IMR-90 (cell line): ENCODE results near the gene COMP. TPM values are rescaled to one million over a fixed set of nuclear protein-coding genes. Genes with fewer than 3 reads are reported as not detected.

Experiments used
- ATAC-seq: fragments of 200-7000 bp; cut with Tn5 transposase; 2 replicates; pipeline ENCODE4 v1.9.1; 2020; ENCODE audit warnings: low read depth, mild to moderate bottlenecking, moderate library complexity
- BruUV-seq: library from RNA; stranded (reverse); fragments of 400-500 nt; replicated peaks from 2 replicates; lab custom pipeline; 2021; lab: Mats Ljungman, UMichigan
- CTCF ChIA-PET: fragments of 300-600 bp; formaldehyde crosslinking; extraction: SDS; loops from one replicate; lab custom pipeline; 2021; ENCODE audit warnings: antibody characterized with exemption; lab: Yijun Ruan, JAX
- POLR2A ChIA-PET: fragments of 300-600 bp; sonication (Branson Sonifier 250); formaldehyde crosslinking; loops from one replicate; lab custom pipeline; 2022; ENCODE audit warnings: antibody characterized with exemption; ENCODE audit not compliant: unreplicated experiment; lab: Charles Lee
- DNase-seq: peaks from one replicate; pipeline ENCODE4 v3.0.0; 2013
- H2AFZ ChIP-seq: replicated peaks from 2 replicates; pipeline ENCODE3; 2013; ENCODE audit warnings: low read length, mild to moderate bottlenecking; ENCODE audit not compliant: poor library complexity
- H2AK5ac ChIP-seq: 2 replicates; pipeline ENCODE4 v1.6.1; 2013; ENCODE audit warnings: low read depth, low read length, inconsistent platforms
- H2AK9ac ChIP-seq: replicated peaks from 2 replicates; pipeline ENCODE3; 2013; ENCODE audit warnings: mild to moderate bottlenecking, low read depth, low read length, moderate library complexity; ENCODE audit not compliant: poor library complexity
- H2BK120ac ChIP-seq: 2 replicates; pipeline ENCODE4 v1.6.1; 2013; ENCODE audit warnings: low read depth, low read length, inconsistent platforms
- H2BK15ac ChIP-seq: 3 replicates; pipeline ENCODE4 v1.6.1; 2013; ENCODE audit warnings: low read depth, low read length, inconsistent platforms
- H2BK20ac ChIP-seq: 2 replicates; pipeline ENCODE4 v1.6.1; 2013; ENCODE audit warnings: low read depth, mild to moderate bottlenecking, inconsistent platforms, low read length, moderate library complexity
- H2BK5ac ChIP-seq: 2 replicates; pipeline ENCODE4 v1.6.1; 2013; ENCODE audit warnings: mild to moderate bottlenecking, low read depth, low read length, inconsistent platforms; ENCODE audit not compliant: poor library complexity, severe bottlenecking
- H3K14ac ChIP-seq: replicated peaks from 2 replicates; pipeline ENCODE4 v1.6.1; 2013; ENCODE audit warnings: low read depth, low read length, inconsistent platforms
- H3K18ac ChIP-seq: 2 replicates; pipeline ENCODE4 v1.6.1; 2013; ENCODE audit warnings: low read depth, low read length, control low read depth
- H3K23ac ChIP-seq: 2 replicates; pipeline ENCODE4 v1.6.1; 2013; ENCODE audit warnings: low read depth, low read length, inconsistent platforms
- H3K27ac ChIP-seq: 2 replicates; pipeline ENCODE4 v1.5.1; 2013; ENCODE audit warnings: mild to moderate bottlenecking, control low read depth, low read length; ENCODE audit not compliant: insufficient read depth
- H3K27me3 ChIP-seq: 2 replicates; pipeline ENCODE4 v1.6.1; 2013; ENCODE audit warnings: low read length; ENCODE audit not compliant: control insufficient read depth, insufficient read depth
- H3K36me3 ChIP-seq: 2 replicates; pipeline ENCODE4 v1.6.1; 2013; ENCODE audit warnings: low read length, mixed read lengths; ENCODE audit not compliant: control insufficient read depth, insufficient read depth
- H3K4ac ChIP-seq: 2 replicates; pipeline ENCODE4 v1.6.1; 2013; ENCODE audit warnings: low read depth, low read length, inconsistent platforms
- H3K4me1 ChIP-seq: 2 replicates; pipeline ENCODE4 v1.6.1; 2013; ENCODE audit warnings: low read length, mixed read lengths; ENCODE audit not compliant: control insufficient read depth, insufficient read depth
- H3K4me2 ChIP-seq: 2 replicates; pipeline ENCODE4 v1.6.1; 2013; ENCODE audit warnings: low read depth, mild to moderate bottlenecking, control low read depth, low read length, moderate library complexity
- H3K4me3 ChIP-seq: 2 replicates; pipeline ENCODE4 v1.5.1; 2013; ENCODE audit warnings: low read depth, mild to moderate bottlenecking, control low read depth, low read length, moderate library complexity; ENCODE audit not compliant: insufficient read depth
- H3K56ac ChIP-seq: 2 replicates; pipeline ENCODE4 v1.6.1; 2013; ENCODE audit warnings: low read length, inconsistent platforms; ENCODE audit not compliant: insufficient read depth; ENCODE audit errors: extremely low read depth
- H3K79me1 ChIP-seq, 2 experiments: 2 replicates each; pipeline ENCODE4 v1.6.1; 2013; ENCODE audit warnings: low read length in 2 of 2, inconsistent platforms in 1 of 2, low read depth in 1 of 2
- H3K9ac ChIP-seq: 2 replicates; pipeline ENCODE4 v1.6.1; 2013; ENCODE audit warnings: low read depth, low read length, control low read depth
- H3K9me1 ChIP-seq: 2 replicates; pipeline ENCODE4 v1.6.1; 2013; ENCODE audit warnings: low read length, inconsistent platforms; ENCODE audit not compliant: insufficient read depth
- H3K9me3 ChIP-seq: 2 replicates; pipeline ENCODE4 v1.6.1; 2013; ENCODE audit warnings: low read length; ENCODE audit not compliant: control insufficient read depth, insufficient read depth
- H4K20me1 ChIP-seq: 2 replicates; pipeline ENCODE4 v1.6.1; 2013; ENCODE audit warnings: low read length, inconsistent platforms; ENCODE audit not compliant: insufficient read depth
- H4K5ac ChIP-seq: 2 replicates; pipeline ENCODE4 v1.6.1; 2013; ENCODE audit warnings: mild to moderate bottlenecking, low read depth, low read length, control low read depth
- H4K8ac ChIP-seq, 2 experiments: 2 replicates each; pipeline ENCODE4 v1.6.1; 2013; ENCODE audit warnings: low read depth in 2 of 2, low read length in 2 of 2, control low read depth in 1 of 2, inconsistent platforms in 1 of 2
- H4K91ac ChIP-seq: 2 replicates; pipeline ENCODE4 v1.6.1; 2013; ENCODE audit warnings: low read depth, low read length, inconsistent platforms; ENCODE audit not compliant: insufficient read depth
- CHD1 ChIP-seq: IDR thresholded peaks from 2 replicates; pipeline ENCODE4 v1.6.1; 2012; ENCODE audit warnings: low read depth, low read length, improper control_type of control experiment
- FOS ChIP-seq: fragments of 150-350 bp; IDR thresholded peaks from 2 replicates; pipeline ENCODE4 v1.6.1; 2016; ENCODE audit warnings: low read depth, low read length
- NFE2L2 ChIP-seq: fragments of 150-350 bp; IDR thresholded peaks from 2 replicates; pipeline ENCODE4 v1.6.1; 2016; ENCODE audit warnings: low read depth, mild to moderate bottlenecking, low read length
- RAD21 ChIP-seq: IDR thresholded peaks from 2 replicates; pipeline ENCODE4 v1.6.1; 2012; ENCODE audit warnings: low read length, improper control_type of control experiment
- RCOR1 ChIP-seq: IDR thresholded peaks from 2 replicates; pipeline ENCODE4 v1.6.1; 2012; ENCODE audit warnings: mild to moderate bottlenecking, low read length, improper control_type of control experiment; ENCODE audit not compliant: insufficient replicate concordance
- WGBS, 2 experiments: methylation state at CpG; one replicate each; pipeline versions ENCODE4 v1.1.5 to v1.1.7; 2013; ENCODE audit warnings: missing lambda C conversion rate in 2 of 2; ENCODE audit not compliant: insufficient read length in 1 of 2; ENCODE audit errors: extremely low coverage in 2 of 2; 5-methylcytosine and 5-hydroxymethylcytosine counted together
- dilution Hi-C: fragments of 300-500 bp; cut with HindIII; formaldehyde crosslinking; loops from one replicate; pipeline ENCODE4 v1.14.3; 2018; ENCODE audit warnings: low sequenced_read_pairs; ENCODE audit not compliant: unreplicated experiment
- in situ Hi-C: fragments of 300-500 bp; cut with MboI; formaldehyde crosslinking; loops from 3 replicates; pipeline ENCODE4 v1.14.3; 2019; ENCODE audit warnings: low sequenced_read_pairs, inconsistent platforms, mixed read lengths
- intact Hi-C: fragments of 100-400 bp; cut with micrococcal nuclease; formaldehyde crosslinking; loops from 2 replicates; pipeline ENCODE4 v1.10.0; 2022
- polyA plus RNA-seq, 3 experiments: library from polyadenylated mRNA; depleted of rRNA; stranded (reverse); fragments of >200 nt; gene quantifications; 2 replicates each; pipeline ENCODE4 v1.2.3, GENCODE V29; 2012; ENCODE audit warnings: low replicate concordance in 1 of 3
- total RNA-seq: library from RNA; depleted of rRNA; stranded (reverse); fragments of >200 nt; gene quantifications from 2 replicates; pipeline ENCODE4 v1.2.3, GENCODE V29; 2012

The COMP gene
- total and polyA plus RNA-seq, 2 of the 4 experiments (the other 2 are of a cell fraction): under 0.01 to 0.43 TPM

DNA sequence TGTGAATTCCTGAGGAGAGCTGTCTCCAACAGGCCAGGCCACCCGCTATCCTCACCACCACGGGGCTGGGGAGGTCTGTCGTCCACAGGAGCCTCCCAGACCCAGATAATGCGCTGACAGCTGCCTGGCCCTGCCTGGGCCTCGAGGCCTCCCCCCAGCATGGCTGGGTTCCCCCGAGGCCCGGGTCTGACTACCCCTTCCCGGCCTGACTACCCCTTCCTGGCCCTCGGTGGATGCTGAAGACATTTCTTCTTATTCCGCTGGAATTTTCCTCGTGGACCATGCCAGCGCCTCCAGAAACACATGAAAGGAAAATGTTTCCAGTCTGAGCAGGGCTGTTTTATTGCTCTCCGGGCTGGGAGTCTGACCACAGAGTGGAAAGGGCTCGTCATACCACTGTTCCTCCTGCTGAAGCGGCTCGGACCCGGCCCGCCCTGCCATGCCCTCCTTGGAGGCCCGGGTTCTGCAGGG lies 16.8 kb upstream of the COMP start:
- H3K27me3 ChIP-seq: peaks cover 6% of the 10 kb centered on the region; the same call in 1 of the 2 replicates
- H4K91ac ChIP-seq: no peak overlapping the region
- intact Hi-C loops: no loop called here

More for the DNA sequence above, 16.8 kb upstream of the COMP start:
- Histone ChIP-seq H4K5ac (no peak overlapping the region), H3K9me1 (no peaks in the 10 kb centered on the region), H3K23ac (no peak overlapping the region), H3K18ac (no peak overlapping the region), H3K4ac (no peak overlapping the region), H2AFZ (no peak overlapping the region), H2BK120ac (no peak overlapping the region), H3K36me3 (no peaks in the 10 kb centered on the region), H4K20me1 (no peaks in the 10 kb centered on the region), H3K9ac (no peak overlapping the region), H3K79me1 (no peaks in the 10 kb centered on the region), H2BK5ac (no peak overlapping the region), H3K4me2 (no peak overlapping the region), H3K9me3 (no peaks in the 10 kb centered on the region), H2AK5ac (no peak overlapping the region), H3K14ac (no peak overlapping the region), H2BK20ac (no peak overlapping the region), H3K4me3 (no peak overlapping the region), H3K27ac (no peak overlapping the region), H2AK9ac (no peak overlapping the region), H4K8ac (no peak overlapping the region), H2BK15ac (no peak overlapping the region), H3K4me1 (peaks cover 1% of the 10 kb centered on the region; the same call in 1 of the 2 replicates), H3K56ac (no peak overlapping the region)
- ATAC-seq (no peak), DNase-seq (no peak)
- dilution Hi-C loops (no loop called here), in situ Hi-C loops (no loop called here)
- 71% methylated on average over 11 of the region's 19 CpGs; no CpG with 5 or more reads in 1 of the 2 experiments for WGBS, 2 experiments
- TF ChIP-seq RCOR1 (no peak), RAD21 (no peak), NFE2L2 (no peak), FOS (no peak), CHD1 (no peak)
- CTCF ChIA-PET: no interaction called here
- no TSS peak for BruUV-seq
- POLR2A ChIA-PET: no interaction called here
